Ishikawa (cell line): ENCODE measurements around the gene ATP13A3.

Experiments
- CEBPB ChIP-seq: IDR thresholded peaks from 2 replicates; pipeline ENCODE4 v1.6.1; 2012
- CREB1 ChIP-seq: IDR thresholded peaks from 2 replicates; pipeline ENCODE4 v1.6.1; 2012; ENCODE audit warnings: low read depth
- EGR1 ChIP-seq: IDR thresholded peaks from 2 replicates; pipeline ENCODE4 v1.6.1; 2012
- EP300 ChIP-seq: IDR thresholded peaks from 2 replicates; pipeline ENCODE4 v1.6.1; 2012; ENCODE audit warnings: borderline replicate concordance
- FOXM1 ChIP-seq: IDR thresholded peaks from 2 replicates; pipeline ENCODE4 v1.6.1; 2012; ENCODE audit warnings: low read depth, borderline replicate concordance
- MAX ChIP-seq: IDR thresholded peaks from 2 replicates; pipeline ENCODE4 v1.6.1; 2012
- NFIC ChIP-seq: IDR thresholded peaks from 2 replicates; pipeline ENCODE4 v1.6.1; 2012
- RAD21 ChIP-seq: IDR thresholded peaks from 2 replicates; pipeline ENCODE4 v1.6.1; 2012; ENCODE audit warnings: low read depth
- REST ChIP-seq: IDR thresholded peaks from 2 replicates; pipeline ENCODE4 v1.6.1; 2012; ENCODE audit warnings: low read depth, mild to moderate bottlenecking
- TAF1 ChIP-seq: IDR thresholded peaks from 2 replicates; pipeline ENCODE4 v1.6.1; 2012; ENCODE audit warnings: low read depth, mild to moderate bottlenecking
- TCF12 ChIP-seq: IDR thresholded peaks from 2 replicates; pipeline ENCODE4 v1.6.1; 2012; ENCODE audit warnings: low read depth
- TEAD4 ChIP-seq: IDR thresholded peaks from 2 replicates; pipeline ENCODE4 v1.6.1; 2012
- YY1 ChIP-seq: IDR thresholded peaks from 2 replicates; pipeline ENCODE4 v1.6.1; 2012; ENCODE audit warnings: low read depth
- ZBTB7A ChIP-seq: IDR thresholded peaks from 2 replicates; pipeline ENCODE4 v1.6.1; 2012; ENCODE audit warnings: low read depth
- TF ChIP-seq, protein P1 (sequence below): IDR thresholded peaks from 2 replicates; pipeline ENCODE4 v1.6.1; 2012

ATP13A3 gene

GRCh38 chr3:194526164-194526563, 39.4 kb upstream of the ATP13A3 start:
- TF ChIP-seq RAD21 (no peak), TCF12 (no peak)

DNA sequence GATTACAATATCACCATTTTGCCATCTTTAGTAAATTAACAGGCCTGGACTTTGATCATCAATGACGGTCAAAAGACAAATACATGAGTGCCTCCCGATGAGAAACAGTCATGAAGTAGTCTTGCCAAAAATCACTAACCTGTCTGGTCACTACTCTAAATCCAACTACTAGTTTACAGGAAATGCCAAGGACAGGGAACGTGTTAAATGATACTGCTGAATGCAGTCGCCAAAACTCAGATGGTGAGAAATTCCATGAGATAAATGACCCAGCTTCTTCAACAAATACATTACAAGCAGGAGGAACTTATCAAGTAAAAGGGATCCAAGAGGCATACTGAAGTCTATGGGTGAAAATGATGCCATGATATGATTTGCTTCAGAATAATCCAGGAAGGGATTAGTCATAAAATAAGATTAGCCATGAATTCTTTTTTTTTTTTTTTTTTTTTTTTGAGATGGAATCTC, 35.8 kb upstream of the ATP13A3 start:
- TF ChIP-seq ZBTB7A (no peak), EP300 (peak; percentile 70; the same call in 1 of the 2 replicates), CREB1 (no peak), TCF12 (0 out of 2 replicates have a peak, but pooled peaks have one; percentile 36), YY1 (no peak), NFIC (peak; percentile 64), TEAD4 (peak; percentile 80)
- TF ChIP-seq, protein P1, sequence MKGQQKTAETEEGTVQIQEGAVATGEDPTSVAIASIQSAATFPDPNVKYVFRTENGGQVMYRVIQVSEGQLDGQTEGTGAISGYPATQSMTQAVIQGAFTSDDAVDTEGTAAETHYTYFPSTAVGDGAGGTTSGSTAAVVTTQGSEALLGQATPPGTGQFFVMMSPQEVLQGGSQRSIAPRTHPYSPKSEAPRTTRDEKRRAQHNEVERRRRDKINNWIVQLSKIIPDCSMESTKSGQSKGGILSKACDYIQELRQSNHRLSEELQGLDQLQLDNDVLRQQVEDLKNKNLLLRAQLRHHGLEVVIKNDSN, result no peak

GRCh38 chr3:194521510-194522260, 34.9 kb upstream of the ATP13A3 start:
- TF ChIP-seq EP300, result peak; percentile 50; the same call in 1 of the 2 replicates
- TF ChIP-seq NFIC, result peak; percentile 62
- TF ChIP-seq ZBTB7A, result no peak
- no peak for TF ChIP-seq RAD21

DNA sequence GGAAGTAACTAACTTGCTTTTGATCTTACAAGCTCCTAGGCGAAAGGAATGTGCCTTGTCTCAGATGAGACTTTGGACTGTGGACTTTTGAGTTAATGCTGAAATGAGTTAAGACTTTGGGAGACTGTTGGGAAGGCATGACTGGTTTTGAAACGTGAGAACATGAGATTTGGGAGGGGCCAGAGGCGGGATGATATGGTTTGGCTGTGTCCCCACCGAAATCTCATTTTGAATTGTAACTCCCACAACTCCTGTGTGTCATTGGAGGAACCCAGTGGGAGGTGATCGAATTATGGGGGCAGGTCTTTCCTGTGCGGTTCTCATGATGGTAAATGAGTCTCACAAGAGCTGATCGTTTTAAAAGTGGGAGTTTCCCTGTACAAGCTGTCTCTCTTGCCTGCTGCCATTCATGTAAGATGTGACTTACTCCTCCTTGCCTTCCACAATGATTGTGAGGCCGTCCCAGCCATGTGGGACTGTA, 33.9 kb upstream of the ATP13A3 start:
- peak; percentile 48; the same call in 1 of the 2 replicates for TF ChIP-seq NFIC
- peak; percentile 22; the same call in 1 of the 2 replicates for TF ChIP-seq ZBTB7A

DNA sequence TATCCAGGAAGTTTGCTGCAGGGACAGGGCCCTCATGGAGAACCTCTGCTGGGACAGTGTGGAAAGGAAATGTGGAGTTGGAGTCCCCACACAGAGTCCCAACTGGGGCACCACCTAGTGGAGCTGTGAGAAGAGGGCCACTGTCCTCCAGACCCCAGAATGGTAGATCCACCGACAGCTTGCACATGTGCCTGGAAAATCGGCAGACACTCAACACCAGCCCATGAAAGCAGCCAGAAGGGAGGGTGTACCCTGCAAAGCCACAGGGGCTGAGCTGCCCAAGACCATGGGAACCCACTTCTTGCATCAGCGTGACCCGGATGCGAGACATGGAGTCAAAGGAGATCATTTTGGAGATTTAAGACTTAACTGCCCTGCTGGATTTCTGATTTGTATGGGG, 33.4 kb upstream of the ATP13A3 start:
- peak; percentile 26; the same call in 1 of the 2 replicates for TF ChIP-seq RAD21

DNA sequence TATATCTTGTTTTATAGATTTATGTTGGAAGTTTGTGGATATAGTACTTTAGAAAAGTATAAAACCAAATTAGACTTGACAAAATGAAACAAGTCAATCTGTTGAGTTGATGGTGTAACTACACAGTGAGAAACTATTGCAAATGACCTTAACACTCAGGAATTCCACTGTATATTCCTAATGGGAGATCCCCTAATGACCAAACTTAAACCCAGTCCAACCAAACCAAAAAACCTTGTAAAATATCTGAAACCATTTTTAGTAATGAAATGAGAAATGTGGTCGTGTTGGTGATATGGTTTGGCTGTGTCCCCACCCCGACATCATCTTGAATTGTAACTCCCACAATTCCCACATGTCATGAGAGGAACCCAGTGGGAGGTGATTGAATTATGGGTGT, 31.9 kb upstream of the ATP13A3 start:
- TF ChIP-seq CEBPB, result no peak
- TF ChIP-seq ZBTB7A, result no peak
- no peak for TF ChIP-seq RAD21
- TF ChIP-seq MAX, result no peak
- TF ChIP-seq TEAD4, result no peak
- no peak for TF ChIP-seq NFIC

DNA sequence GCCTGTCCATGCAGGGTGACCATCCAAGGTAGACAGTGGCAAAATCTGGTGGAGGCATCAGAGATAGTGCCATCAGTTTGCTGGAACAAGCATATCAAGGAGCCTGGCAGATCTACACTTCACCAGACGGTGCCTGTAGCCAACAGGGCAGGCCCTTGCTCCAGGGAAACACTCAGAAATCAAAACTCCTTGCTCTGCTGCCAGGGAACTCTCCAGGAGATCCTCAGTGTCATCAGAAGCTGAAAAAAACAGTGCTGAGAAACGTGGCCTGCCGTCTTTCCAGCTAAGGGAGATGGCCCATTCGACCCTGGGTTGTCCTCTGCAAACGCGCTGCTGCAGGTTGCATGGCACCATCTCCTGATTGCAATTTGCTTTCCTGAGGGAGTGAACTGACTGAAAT, 30.5 kb upstream of the ATP13A3 start:
- TF ChIP-seq CEBPB (no peak), EGR1 (no peak), TAF1 (no peak), CREB1 (no peak), FOXM1 (no peak), RAD21 (no peak), MAX (no peak)

DNA sequence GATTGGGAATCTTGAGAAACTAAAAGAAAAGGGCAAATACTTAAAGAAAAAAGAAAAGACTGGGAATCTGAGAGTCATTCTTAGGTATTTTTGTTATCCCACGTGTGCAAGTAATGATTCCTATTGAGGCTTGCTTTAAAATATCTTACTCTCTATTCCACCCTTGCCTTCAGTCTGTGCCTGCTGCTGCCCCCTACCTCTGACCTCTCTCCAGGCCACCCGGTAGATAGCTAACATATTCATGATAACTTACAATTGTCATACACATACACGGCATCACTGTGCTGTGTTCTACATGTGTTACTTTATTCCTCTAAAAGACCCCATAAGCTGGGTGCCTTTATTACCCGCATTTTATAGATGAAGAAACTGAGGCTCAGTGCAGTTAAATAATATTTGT, 27.8 kb upstream of the ATP13A3 start:
- no peak for TF ChIP-seq TAF1
- no peak for TF ChIP-seq EGR1
- TF ChIP-seq, protein P1, result no peak
- TF ChIP-seq MAX, result no peak
- no peak for TF ChIP-seq YY1

DNA sequence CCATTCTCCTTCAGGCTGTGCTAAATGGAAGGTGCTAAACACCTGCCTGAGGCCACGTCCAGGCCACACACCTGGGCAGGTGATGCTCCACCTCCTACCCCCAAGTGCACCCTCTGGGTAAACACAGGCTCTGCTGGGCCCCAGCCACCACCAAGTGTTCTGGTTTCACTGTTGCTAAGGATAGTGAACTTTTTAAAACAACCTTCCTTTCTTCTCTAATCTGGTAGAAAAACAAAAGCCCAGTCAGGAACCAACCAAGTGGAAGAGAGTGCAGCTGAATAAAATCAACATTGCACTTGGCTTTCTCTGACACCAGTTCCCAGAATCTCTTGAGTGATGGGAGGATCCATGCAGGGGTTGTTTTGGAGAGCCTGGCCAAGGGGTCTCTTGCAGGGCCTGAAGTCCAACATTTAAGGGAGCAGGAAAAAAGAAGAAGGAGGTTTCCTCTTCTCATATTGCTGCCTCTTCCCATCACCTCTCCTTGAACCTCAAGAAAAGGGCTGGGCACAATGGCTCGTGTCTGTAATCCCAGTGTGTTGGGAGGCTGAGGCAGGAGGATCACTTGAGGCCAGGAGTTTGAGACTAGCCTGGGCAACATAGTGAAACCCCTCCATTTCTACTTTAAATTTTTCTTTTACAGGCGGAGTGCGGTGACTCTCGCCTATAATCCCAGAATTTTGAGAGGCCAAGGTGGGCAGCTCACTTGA, 26.2 kb upstream of the ATP13A3 start:
- TF ChIP-seq REST (no peak), EGR1 (no peak), RAD21 (no peak), TEAD4 (no peak), YY1 (no peak), FOXM1 (0 out of 2 replicates have a peak, but pooled peaks have one; percentile 28), EP300 (peak; percentile 63; the same call in 1 of the 2 replicates), CEBPB (no peak), CREB1 (no peak), TAF1 (0 out of 2 replicates have a peak, but pooled peaks have one; percentile 41), MAX (peak; percentile 64; the same call in 1 of the 2 replicates), ZBTB7A (0 out of 2 replicates have a peak, but pooled peaks have one; percentile 37), TCF12 (peak; percentile 90), NFIC (no peak)
- TF ChIP-seq, protein P1, result no peak
